H1 (cell line): Measurements from ENCODE around the gene ZNF469. TPM values are rescaled to one million over a fixed set of nuclear protein-coding genes. Genes with fewer than 3 reads are reported as not detected.

Source experiments
- RNF2 ChIP-seq: fragments of 200-900, 300-1000 bp; sonication (generic); IDR thresholded peaks from 2 replicates; pipeline ENCODE4 v1.7.1; 2016; ENCODE audit warnings: borderline replicate concordance, low read depth, mild to moderate bottlenecking, antibody characterized with exemption, low read length; ENCODE audit not compliant: poor library complexity, severe bottlenecking; ENCODE audit errors: missing control alignments
- polyA plus RNA-seq, 7 experiments: library from polyadenylated mRNA; depleted of rRNA in 3 of 7; stranded (reverse) in 5 of 7; unstranded in 2 of 7; fragments of >200 nt in 5 of 7; fragments of 200-250 nt in 2 of 7; gene quantifications; 1 replicate in 5 of 7; 2 replicates in 1 of 7; 4 replicates in 1 of 7; pipeline versions ENCODE4 v1.2.1 to v1.2.3, GENCODE V29; 2011 to 2013; ENCODE audit warnings: missing spikeins in 2 of 7, mixed read lengths in 2 of 7
- total RNA-seq: library from RNA; stranded (reverse); fragmentation: NEBNext Ultra II Directional; extraction: Animal tissue kit (Norgen Biotek cat#: 25700); gene quantifications from 2 replicates; pipeline ENCODE4 v1.2.1, GENCODE V29; 2021

ZNF469 gene
- total and polyA plus RNA-seq, 2 of the 8 experiments (the other 6 are each of a cell fraction or from before 2014, with no cell fraction given), result 0.30 to 1.8 TPM

DNA sequence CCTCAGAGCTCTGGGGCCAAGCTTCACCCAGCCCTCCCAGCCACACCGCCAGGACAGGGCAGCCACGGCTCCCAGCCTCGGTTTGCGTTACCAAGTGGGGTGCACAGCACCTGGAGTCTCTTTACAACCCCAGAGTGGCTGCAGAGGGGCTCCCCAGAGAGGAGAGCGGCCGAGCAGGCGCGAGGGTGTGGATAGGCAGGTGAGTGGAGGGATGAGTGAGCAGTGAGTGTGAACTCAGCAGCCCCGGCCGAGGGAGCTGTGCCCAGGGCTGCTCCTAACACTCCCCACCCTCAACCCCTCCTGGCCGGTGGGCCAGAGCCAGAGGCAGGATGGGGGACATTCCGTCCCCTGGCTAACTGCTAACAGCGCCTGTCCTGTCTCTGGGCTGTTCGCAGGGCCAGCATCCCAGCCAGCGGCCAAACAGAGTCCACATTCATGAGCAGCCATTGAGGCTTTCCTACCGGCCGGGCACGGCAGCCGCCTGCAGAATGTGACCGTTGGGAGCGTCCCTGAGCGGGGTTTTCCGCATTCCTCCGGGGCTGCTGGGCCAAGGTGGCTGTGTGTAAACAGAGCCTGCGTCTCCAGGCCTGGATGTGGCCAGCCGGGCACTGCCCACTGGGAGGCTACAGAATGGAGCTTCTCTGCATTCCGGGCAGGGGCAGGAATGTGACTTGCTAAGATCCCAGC lies 5.3 kb downstream of the ZNF469 start (continued):
- no peak for TF ChIP-seq RNF2
